ENCODE measurements around the gene ENDOV. TPM values are rescaled to one million over a fixed set of nuclear protein-coding genes. Genes with fewer than 3 reads are reported as not detected.

ENDOV gene
- total RNA-seq, 1 experiment from 2014 or later: 45.6 TPM

- RAD21 ChIA-PET (ENCODE audit: low non-redundant PET in 1 of 2, low total read pairs in 2 of 2, uncharacterized antibody in 2 of 2, unreplicated experiment in 2 of 2): no interaction called here
- H3K9me3 ChIP-seq (ENCODE audit: control insufficient read depth in 1 of 2, insufficient read depth in 1 of 2, low read depth in 1 of 2, low read length in 2 of 2): no peaks in the 10 kb centered on the region
- POLR2A ChIA-PET: no interaction called here
- CTCF ChIA-PET: no interaction called here
- ATAC-seq (no peak), DNase-seq (ENCODE audit: low read depth, low spot score) (no peak)
- no peaks in the 10 kb centered on the region for H4K20me1 ChIP-seq (ENCODE audit: insufficient read depth)
- no peak overlapping the region for H2AFZ ChIP-seq (ENCODE audit: low read depth, low read length, poor library complexity, severe bottlenecking)
- no peaks in the 10 kb centered on the region for H3K79me2 ChIP-seq (ENCODE audit: insufficient read depth, low read length)
- H3K27me3 ChIP-seq (ENCODE audit: insufficient read depth, low read length): no peaks in the 10 kb centered on the region
- no peaks in the 10 kb centered on the region for H3K9me2 ChIP-seq (ENCODE audit: insufficient read depth)
- TF ChIP-seq MAX (IDR thresholded peaks at IDR 0.05) (no peak), POLR2A (IDR thresholded peaks at IDR 0.05; ENCODE audit: borderline replicate concordance, extremely low read depth, insufficient read depth, insufficient read length) (no peak), YY1 (IDR thresholded peaks at IDR 0.05; ENCODE audit: extremely low read depth, insufficient replicate concordance, low read depth, low read length) (no peak), ZNF274 (IDR thresholded peaks at IDR 0.05; ENCODE audit: low read depth, low read length) (no peak), ZFX (IDR thresholded peaks at IDR 0.05) (no peak), CEBPB (IDR thresholded peaks at IDR 0.05; ENCODE audit: low read depth) (no peak)
- intact Hi-C loops (cut with micrococcal nuclease): loop anchor here (10.0 kb wide), 2 partner anchors 117 to 437 kb away; no protein-coding TSS in a partner anchor
- no peak overlapping the region for H3K4me3 ChIP-seq (replicated peaks in 1 of 2; ENCODE audit: low read depth in 1 of 2, low read length in 2 of 2)
- no peaks in the 10 kb centered on the region for H3K36me3 ChIP-seq (ENCODE audit: control insufficient read depth in 1 of 2, insufficient read depth in 2 of 2, low read length in 2 of 2)
- no peak overlapping the region for H3K27ac ChIP-seq (ENCODE audit: low read depth, low read length)
- BruUV-seq (replicated peaks): no TSS peak
- H3K4me2 ChIP-seq (ENCODE audit: low read length): 0 out of 2 replicates have a peak overlapping the region, but pooled peaks have one; percentile 23
- peaks cover 11 to 40% of the 10 kb centered on the region in 2 experiments; a peak in 3 of 4 replicates for H3K4me1 ChIP-seq (ENCODE audit: control insufficient read depth in 1 of 2, insufficient read depth in 2 of 2, low read length in 2 of 2)
- no peak overlapping the region for H3K9ac ChIP-seq (ENCODE audit: low read length)
Observed at GRCh38 chr17:80458016-80458415, 43.0 kb downstream of the ENDOV start.

- Histone ChIP-seq H3K4me1 (ENCODE audit: control insufficient read depth in 1 of 2, insufficient read depth in 2 of 2, low read length in 2 of 2) (peaks cover 5 to 28% of the 10 kb centered on the region in 2 experiments; a peak in 3 of 4 replicates), H2AFZ (ENCODE audit: low read depth, low read length, poor library complexity, severe bottlenecking) (no peak overlapping the region), H3K27ac (ENCODE audit: low read depth, low read length) (no peak overlapping the region), H3K4me3 (replicated peaks in 1 of 2; ENCODE audit: low read depth in 1 of 2, low read length in 2 of 2) (no peak overlapping the region), H3K9ac (ENCODE audit: low read length) (no peak overlapping the region), H3K9me2 (ENCODE audit: insufficient read depth) (no peaks in the 10 kb centered on the region), H4K20me1 (ENCODE audit: insufficient read depth) (no peaks in the 10 kb centered on the region), H3K79me2 (ENCODE audit: insufficient read depth, low read length) (no peaks in the 10 kb centered on the region), H3K27me3 (ENCODE audit: insufficient read depth, low read length) (no peaks in the 10 kb centered on the region), H3K36me3 (ENCODE audit: control insufficient read depth in 1 of 2, insufficient read depth in 2 of 2, low read length in 2 of 2) (no peaks in the 10 kb centered on the region), H3K4me2 (ENCODE audit: low read length) (no peak overlapping the region), H3K9me3 (ENCODE audit: control insufficient read depth in 1 of 2, insufficient read depth in 1 of 2, low read depth in 1 of 2, low read length in 2 of 2) (no peaks in the 10 kb centered on the region)
- RAD21 ChIA-PET (ENCODE audit: low non-redundant PET in 1 of 2, low total read pairs in 2 of 2, uncharacterized antibody in 2 of 2, unreplicated experiment in 2 of 2): no interaction called here
- intact Hi-C loops (cut with micrococcal nuclease): loop anchor here (10.0 kb wide), 2 partner anchors 116 to 436 kb away; no protein-coding TSS in a partner anchor
- BruUV-seq (replicated peaks): no TSS peak
- POLR2A ChIA-PET: no interaction called here
- ATAC-seq (no peak), DNase-seq (ENCODE audit: low read depth, low spot score) (no peak)
- no peak for TF ChIP-seq CTCF (IDR thresholded peaks at IDR 0.05 in 2 of 3, conservative IDR thresholded peaks at IDR 0.05 in 1 of 3; ENCODE audit: borderline replicate concordance in 1 of 3, insufficient read depth in 1 of 3, low read depth in 2 of 3, low read length in 2 of 3)
- CTCF ChIA-PET: no interaction called here
Observed at GRCh38 chr17:80459234-80459633, 44.3 kb downstream of the ENDOV start.

All from HCT116 (cell line).